ENCODE data around the gene HDAC4. TPM values are rescaled to one million over a fixed set of nuclear protein-coding genes. Genes with fewer than 3 reads are reported as not detected.

Gene HDAC4
- total RNA-seq, 1 experiment from 2014 or later: 44.4 TPM

GRCh38 chr2:238999291-238999741 is 401.5 kb downstream of the HDAC4 start (continued):
- TF ChIP-seq ZNF281 (CRISPR knock-in tag; IDR thresholded peaks at IDR 0.05): no peak
- no peak for TF ChIP-seq MXD4 (CRISPR knock-in tag; IDR thresholded peaks at IDR 0.05; ENCODE audit: borderline replicate concordance)
- TF ChIP-seq JUN (CRISPR knock-in tag; IDR thresholded peaks at IDR 0.05): no peak
- no peak for TF ChIP-seq CREB1 (CRISPR knock-in tag; IDR thresholded peaks at IDR 0.05)
- no peak for TF ChIP-seq ZNF671 (CRISPR knock-in tag; IDR thresholded peaks at IDR 0.05)
- no peak for TF ChIP-seq PRDM15 (CRISPR knock-in tag; IDR thresholded peaks at IDR 0.05)
- TF ChIP-seq CDX4 (CRISPR knock-in tag; IDR thresholded peaks at IDR 0.05; ENCODE audit: borderline replicate concordance): no peak
- no peak for TF ChIP-seq NR2C2 (CRISPR knock-in tag; IDR thresholded peaks at IDR 0.05)
- no peak for TF ChIP-seq NR1H2 (CRISPR knock-in tag; IDR thresholded peaks at IDR 0.05)
- TF ChIP-seq, protein P1, sequence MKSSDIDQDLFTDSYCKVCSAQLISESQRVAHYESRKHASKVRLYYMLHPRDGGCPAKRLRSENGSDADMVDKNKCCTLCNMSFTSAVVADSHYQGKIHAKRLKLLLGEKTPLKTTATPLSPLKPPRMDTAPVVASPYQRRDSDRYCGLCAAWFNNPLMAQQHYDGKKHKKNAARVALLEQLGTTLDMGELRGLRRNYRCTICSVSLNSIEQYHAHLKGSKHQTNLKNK (CRISPR knock-in tag; IDR thresholded peaks at IDR 0.05): no peak
- TF ChIP-seq ZNF138 (CRISPR knock-in tag; conservative IDR thresholded peaks at IDR 0.05): no peak

DNA sequence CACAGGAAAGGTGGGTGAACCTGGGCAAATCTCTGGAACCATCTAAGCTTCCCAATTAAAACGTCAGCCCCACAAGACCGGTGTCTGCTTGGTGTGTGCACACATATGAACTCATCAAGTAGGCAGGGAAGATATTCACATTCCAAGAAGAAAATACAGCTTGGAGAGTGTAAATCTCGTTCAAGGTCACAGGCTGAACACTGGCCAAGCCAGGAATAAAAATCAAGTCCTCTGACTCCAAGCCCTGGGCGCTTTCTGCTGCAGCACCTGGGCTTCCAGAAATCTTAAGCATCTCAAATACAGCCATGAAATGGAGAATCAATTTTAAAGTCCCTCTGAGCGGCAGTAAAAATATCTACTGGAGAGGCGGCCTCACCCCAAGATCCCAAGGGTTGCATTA is 402.0 kb downstream of the HDAC4 start:
- Mint-ChIP-seq H3K4me1 (no peaks in the 10 kb centered on the region), H3K9me3 (peaks cover 33% of the 10 kb centered on the region), H3K4me3 (no peak overlapping the region), H3K36me3 (peaks cover 18% of the 10 kb centered on the region), H3K27ac (no peak overlapping the region), H3K27me3 (ENCODE audit: low read depth) (peaks cover 4% of the 10 kb centered on the region; the same call in 1 of the 2 replicates)
- no peak for ATAC-seq
- ChIA-PET POLR2A (no interaction called here), CTCF (no interaction called here)
- DNase-seq (ENCODE audit: low spot score): no peak
- TF ChIP-seq ZBTB21 (CRISPR knock-in tag; IDR thresholded peaks at IDR 0.05; ENCODE audit: borderline replicate concordance) (no peak), RELA (CRISPR knock-in tag; IDR thresholded peaks at IDR 0.05; ENCODE audit: borderline replicate concordance) (no peak), NR2C2 (CRISPR knock-in tag; IDR thresholded peaks at IDR 0.05) (no peak), AR (CRISPR knock-in tag; IDR thresholded peaks at IDR 0.05) (no peak), PRRX2 (CRISPR knock-in tag; IDR thresholded peaks at IDR 0.05) (no peak), IRF2 (CRISPR knock-in tag; IDR thresholded peaks at IDR 0.05; ENCODE audit: borderline replicate concordance, low read depth) (no peak), FOXK1 (CRISPR knock-in tag; IDR thresholded peaks at IDR 0.05) (no peak), NR1H2 (CRISPR knock-in tag; IDR thresholded peaks at IDR 0.05) (no peak), ZNF396 (CRISPR knock-in tag; IDR thresholded peaks at IDR 0.05; ENCODE audit: borderline replicate concordance) (no peak), CREB1 (CRISPR knock-in tag; IDR thresholded peaks at IDR 0.05) (no peak)
- TF ChIP-seq, protein P2, sequence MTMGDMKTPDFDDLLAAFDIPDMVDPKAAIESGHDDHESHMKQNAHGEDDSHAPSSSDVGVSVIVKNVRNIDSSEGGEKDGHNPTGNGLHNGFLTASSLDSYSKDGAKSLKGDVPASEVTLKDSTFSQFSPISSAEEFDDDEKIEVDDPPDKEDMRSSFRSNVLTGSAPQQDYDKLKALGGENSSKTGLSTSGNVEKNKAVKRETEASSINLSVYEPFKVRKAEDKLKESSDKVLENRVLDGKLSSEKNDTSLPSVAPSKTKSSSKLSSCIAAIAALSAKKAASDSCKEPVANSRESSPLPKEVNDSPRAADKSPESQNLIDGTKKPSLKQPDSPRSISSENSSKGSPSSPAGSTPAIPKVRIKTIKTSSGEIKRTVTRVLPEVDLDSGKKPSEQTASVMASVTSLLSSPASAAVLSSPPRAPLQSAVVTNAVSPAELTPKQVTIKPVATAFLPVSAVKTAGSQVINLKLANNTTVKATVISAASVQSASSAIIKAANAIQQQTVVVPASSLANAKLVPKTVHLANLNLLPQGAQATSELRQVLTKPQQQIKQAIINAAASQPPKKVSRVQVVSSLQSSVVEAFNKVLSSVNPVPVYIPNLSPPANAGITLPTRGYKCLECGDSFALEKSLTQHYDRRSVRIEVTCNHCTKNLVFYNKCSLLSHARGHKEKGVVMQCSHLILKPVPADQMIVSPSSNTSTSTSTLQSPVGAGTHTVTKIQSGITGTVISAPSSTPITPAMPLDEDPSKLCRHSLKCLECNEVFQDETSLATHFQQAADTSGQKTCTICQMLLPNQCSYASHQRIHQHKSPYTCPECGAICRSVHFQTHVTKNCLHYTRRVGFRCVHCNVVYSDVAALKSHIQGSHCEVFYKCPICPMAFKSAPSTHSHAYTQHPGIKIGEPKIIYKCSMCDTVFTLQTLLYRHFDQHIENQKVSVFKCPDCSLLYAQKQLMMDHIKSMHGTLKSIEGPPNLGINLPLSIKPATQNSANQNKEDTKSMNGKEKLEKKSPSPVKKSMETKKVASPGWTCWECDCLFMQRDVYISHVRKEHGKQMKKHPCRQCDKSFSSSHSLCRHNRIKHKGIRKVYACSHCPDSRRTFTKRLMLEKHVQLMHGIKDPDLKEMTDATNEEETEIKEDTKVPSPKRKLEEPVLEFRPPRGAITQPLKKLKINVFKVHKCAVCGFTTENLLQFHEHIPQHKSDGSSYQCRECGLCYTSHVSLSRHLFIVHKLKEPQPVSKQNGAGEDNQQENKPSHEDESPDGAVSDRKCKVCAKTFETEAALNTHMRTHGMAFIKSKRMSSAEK (CRISPR knock-in tag; IDR thresholded peaks at IDR 0.05; ENCODE audit: borderline replicate concordance): no peak
- TF ChIP-seq, protein P3, sequence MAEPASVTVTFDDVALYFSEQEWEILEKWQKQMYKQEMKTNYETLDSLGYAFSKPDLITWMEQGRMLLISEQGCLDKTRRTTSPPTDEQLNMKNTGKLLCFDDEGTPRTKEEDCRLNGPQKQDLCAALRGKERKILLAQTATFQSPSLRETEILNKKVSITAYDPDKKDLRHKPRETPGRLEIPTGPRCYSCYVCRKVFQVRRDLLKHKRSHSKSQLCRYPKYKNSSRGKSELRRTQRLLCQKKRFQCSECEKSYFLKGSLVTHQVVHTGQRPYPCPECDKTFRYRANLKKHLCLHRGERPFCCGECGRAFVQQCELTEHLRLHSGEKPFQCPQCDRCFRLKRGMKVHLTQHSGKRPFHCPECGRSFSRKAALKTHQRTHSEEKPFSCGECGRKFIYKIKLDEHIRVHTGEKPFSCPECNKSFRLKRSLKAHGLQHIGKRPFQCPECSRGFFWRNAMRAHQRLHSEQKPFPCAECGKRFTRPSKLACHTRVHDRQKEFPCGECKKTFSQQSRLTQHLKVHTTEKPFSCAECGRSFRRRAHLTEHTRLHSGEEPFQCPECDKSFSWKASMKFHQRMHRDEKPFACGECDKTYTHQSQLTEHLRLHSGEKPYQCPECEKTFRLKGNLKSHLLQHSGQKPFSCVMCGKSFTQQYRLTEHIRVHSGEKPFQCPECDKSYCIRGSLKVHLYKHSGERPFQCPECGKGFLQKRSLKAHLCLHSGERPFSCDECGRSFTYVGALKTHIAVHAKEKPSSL (CRISPR knock-in tag; conservative IDR thresholded peaks at IDR 0.05): no peak

Measured in WTC11 (cell line).